GM19455 (cell line): ENCODE measurements around the gene ASCL3.
A peak's percentile ranks its signal among the peaks of the same experiment; 100 is the strongest.
"Not testable (repeated sequence)": the region's sequence is repeated elsewhere in the genome, so short reads cannot be mapped to it uniquely, and the experiment has no call there.

Experiments used
- ATAC-seq: cut with Tn5 transposase; IDR thresholded peaks from one replicate; pipeline ENCODE4 v1.9.1; 2021; ENCODE audit not compliant: unreplicated experiment

ASCL3 gene, protein sequence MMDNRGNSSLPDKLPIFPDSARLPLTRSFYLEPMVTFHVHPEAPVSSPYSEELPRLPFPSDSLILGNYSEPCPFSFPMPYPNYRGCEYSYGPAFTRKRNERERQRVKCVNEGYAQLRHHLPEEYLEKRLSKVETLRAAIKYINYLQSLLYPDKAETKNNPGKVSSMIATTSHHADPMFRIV

DNA sequence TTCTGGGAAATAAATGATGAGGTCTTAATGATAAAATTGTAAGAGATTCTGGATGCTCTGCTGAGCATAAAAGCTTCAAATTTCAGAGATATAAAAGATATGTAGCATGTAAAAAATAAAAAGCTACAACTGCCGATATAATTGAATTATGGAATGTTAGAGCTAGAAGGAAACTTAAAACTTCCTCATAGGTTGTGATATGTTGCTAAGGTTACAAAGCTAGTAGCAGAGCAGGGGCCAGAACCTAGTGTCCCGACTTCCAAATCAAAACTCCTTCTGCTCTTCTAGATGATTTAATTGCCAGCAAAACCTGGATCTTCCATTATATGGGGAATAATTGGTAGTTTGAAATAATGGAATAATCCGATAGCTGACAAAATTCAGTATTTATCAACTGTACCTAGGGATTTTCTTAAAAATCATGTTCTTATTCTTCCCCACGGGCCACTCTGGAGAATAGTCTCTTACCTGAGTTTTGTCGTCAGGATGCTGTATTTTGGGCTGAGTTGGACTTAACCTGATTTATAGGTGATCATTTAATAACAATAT, at the start of gene ASCL3:
Gene ASCL3 (minus strand): TSS at position 499 of the 549 bp plus-strand sequence. CDS start 4,855 bp downstream, outside the sequence.
- no peak for ATAC-seq

DNA sequence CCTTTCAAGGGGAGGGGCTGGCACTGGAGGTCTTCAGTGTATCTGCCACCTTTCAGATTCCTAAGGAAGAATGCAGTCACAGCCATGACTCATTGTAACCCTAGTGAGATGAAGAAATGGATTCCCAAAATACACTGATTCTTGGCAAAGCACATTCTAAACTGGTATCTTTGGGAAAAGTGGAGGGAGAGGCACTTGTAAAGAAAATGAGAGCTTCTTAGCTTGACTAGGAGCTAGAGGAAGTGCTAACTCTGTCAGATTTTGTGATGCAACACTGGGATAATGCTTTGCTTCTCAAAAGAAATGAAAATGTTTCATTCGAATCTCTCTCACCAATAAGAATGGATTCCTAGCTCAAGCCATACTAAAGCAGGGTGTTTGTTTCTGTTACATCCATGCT, 46.6 kb upstream of the ASCL3 start:
- ATAC-seq: no peak

DNA sequence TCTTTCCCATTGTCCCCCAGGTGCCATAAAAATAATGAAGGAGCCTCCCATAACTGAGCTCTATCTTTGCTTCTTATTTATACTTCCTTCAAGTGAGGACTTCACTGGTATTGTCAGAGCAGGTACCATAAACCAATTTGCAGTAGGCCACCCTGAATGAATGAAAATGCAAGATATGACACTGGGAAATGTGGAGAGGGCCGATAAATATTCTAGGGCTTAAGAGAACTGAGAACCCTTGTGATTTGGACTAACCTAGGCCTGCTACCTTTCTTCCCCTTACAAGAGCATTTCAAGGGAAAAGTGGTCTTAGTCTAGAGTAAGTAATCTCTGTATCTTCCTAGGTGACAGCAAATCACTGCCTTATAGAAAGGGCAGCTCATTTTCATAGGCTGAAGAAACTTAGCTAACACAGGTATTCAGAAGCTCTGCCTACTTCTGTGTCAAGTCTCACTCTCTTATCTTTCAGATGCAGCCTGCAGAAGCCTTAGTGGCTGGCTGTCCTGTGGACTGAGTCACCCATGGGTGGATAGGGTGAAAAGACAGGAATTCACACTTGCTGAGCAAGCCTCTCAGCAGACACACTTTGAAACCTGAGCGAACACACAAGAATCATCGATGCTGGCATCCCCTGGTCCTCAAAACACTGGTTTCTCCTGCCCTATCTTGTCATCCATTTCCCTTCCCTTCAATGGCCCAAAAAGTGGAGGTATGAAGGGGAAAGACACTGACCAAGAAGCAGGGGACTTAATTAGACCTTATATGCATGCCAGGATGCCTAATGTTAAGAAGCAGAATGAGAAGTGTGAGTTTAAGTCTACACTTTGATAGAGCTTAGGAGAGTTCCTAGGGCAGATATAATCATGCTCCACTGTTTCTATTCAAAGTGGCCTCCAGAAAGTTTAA, 45.8 kb upstream of the ASCL3 start:
- ATAC-seq: no peak

DNA sequence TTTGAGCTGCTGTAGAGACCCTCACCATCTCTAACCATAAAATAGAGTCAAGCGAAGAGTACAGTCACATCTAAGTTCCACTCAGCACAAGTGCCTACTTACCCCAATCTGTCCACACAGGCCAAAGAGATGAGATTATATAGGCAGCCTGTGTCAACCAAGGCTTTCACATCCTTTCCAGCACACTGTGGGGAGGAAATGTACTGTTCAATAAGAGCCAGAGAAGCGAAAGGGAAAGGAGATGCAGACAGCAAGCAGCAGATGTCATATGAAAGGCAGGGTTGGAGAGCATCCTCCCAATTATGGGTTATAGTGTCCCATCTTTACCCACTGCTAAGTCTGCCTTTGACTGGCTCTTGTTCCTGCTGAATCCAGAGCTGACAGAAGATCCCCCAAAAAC, 44.6 kb upstream of the ASCL3 start:
- ATAC-seq: no peak

DNA sequence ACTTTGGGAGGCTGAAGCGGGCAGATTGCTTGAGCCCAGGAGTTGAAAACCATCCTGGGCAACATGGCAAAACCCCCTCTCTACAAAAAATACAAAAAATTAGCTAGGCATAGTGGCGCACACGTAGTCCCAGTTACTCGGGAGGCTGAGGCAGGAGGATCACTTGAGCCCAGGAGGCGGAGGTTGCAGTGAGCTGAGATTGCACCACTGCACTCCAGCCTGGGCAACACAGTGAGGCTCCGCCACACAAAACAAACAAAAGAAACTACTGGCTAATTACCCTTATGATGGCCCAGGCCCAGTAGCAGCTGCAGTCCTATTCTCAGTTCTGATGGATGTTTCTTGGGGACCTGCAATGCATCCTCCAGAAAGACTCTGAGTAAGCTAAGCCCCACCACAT, 44.0 kb upstream of the ASCL3 start:
- ATAC-seq: not testable (repeated sequence)

DNA sequence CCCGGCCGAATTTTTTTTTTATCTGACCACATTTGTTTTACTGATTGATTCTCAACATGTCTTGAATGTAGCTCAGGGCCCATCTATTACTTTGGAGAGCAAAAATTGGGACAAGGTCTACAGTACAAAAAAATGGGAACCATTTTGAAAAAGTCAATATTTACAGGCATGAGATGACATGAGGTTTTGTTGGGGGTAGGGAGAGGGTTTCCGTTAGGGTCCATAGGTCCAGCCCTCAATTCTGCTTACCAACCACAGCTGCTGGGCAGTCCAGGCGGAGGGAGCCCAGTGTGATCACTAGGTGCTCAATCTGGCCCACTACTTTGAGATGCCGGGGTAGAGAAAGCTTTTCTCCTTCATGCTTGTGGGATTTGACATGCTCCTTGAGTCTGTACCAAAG, 42.6 kb upstream of the ASCL3 start:
- no peak for ATAC-seq

DNA sequence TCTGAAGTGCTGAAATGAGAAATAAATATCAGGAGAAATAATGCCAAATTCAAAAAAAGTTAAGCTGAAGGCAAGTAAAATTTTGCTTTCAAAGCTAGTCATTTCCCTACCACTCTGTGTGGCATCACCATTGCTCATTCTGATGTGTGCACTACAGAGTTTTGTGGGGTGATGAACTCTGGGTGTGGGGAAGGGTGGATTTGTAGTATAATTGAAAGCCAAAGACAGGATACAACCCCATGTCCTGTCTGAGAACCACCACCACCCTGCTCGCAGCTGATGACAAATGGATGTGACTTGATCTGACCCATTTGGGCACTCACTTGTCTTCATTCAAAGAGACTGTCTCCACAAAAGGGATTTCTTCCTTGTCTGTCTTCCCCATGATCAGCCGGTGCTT, 40.7 kb upstream of the ASCL3 start:
- no peak for ATAC-seq

DNA sequence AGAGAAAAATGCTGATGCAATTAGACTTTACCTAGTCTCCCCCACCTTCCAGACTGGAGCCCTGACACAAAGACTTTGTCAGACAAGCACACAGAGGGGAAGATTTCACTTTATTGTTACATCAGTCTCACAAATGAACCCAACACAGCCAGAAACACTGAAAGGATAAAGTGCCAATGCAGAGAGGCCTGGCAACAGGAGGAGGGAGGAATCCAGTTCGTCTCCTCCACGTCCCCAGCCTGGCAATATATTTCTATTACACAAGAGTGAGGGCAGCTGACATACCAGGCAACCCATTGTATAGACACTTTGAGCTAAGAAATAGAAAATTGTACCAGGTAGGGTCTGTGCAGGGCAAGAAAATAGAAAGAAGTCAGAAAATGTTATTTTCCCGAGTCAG, 37.7 kb upstream of the ASCL3 start:
- no peak for ATAC-seq

DNA sequence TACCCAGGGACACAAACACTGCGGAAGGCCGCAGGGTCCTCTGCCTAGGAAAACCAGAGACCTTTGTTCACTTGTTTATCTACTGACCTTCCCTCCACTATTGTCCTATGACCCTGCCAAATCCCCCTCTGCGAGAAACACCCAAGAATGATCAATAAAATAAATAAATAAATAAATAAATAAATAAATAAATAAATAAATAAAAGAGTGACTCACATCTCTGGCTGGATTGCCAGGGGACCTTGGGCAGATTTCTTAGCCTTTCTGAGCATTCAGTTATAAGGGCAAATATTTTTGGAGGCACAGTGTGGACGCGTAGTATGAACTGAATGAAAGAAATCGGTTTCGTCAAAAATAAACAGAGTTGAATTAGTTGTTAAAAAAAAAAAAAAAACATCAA, 36.5 kb upstream of the ASCL3 start:
- not testable (repeated sequence) for ATAC-seq

DNA sequence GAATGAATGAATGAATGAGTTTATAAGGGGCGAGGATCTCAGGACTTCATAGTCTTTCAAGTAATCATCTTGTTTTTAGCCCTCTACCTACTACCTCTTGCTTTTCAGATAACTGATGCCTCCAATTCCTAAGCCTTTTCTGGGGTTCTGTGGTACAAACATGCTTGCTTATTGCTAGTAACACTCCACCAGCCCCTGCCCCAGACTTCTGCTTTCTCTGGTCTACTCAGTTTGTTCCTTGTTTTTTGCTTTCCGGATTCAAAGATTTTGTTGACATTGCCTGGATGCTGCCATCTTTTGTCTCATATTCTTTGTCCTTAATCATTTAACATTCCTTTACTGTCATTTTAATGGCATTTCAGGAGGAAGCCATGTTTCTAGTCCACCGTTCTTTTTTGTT, 30.3 kb upstream of the ASCL3 start:
- ATAC-seq: no peak

DNA sequence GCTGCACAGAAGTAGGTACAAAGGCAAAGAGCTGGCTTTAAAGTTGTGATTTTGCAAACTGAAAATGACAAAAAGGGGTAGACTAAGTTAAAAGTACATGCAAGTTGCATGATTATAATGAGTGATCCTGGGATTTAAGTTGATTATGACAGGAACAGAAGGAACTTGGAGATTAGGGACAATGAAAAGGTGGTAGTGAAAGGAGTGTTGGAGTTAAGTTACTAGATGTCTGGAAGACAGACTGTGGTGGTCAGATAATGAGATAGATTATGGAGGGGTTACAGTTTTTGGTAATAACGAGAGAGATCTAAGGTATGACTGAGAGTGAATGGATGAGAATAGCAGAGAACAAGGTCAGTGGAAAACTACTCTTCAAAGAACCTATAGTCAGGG, 29.1 kb upstream of the ASCL3 start:
- ATAC-seq: no peak

DNA sequence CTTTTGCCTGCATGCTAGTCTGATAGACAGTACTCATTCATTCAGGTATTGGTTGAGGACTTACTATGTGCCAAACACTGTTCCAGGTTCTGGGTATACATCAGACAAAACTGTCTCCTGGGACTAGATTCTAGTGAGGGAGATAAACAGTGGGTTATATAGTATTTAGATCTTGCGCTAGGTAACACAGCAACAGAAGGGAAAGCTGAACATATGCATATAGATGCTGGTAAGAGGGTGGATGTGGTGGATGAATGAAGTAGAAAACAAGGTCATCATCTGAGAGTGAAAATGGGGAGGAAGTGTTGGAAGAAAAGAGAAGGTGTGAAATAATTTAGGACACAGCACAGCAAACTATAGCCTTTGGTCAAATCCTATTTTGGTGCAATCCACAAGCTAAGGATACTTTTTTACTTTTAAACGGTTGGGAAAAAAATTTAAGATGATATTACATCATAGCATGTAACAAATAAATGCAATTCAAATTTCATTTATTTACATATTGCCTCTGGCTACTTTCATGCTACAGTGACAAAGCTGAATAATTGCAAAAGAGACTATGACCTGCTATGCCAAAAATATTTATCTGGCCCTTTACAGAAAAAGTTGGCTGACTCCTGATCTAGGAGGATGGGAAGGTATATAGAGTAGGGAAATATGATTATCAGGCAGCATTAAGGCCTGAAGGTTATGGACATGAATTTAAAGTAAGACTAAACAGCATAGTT, 28.5 kb upstream of the ASCL3 start:
- ATAC-seq: no peak

DNA sequence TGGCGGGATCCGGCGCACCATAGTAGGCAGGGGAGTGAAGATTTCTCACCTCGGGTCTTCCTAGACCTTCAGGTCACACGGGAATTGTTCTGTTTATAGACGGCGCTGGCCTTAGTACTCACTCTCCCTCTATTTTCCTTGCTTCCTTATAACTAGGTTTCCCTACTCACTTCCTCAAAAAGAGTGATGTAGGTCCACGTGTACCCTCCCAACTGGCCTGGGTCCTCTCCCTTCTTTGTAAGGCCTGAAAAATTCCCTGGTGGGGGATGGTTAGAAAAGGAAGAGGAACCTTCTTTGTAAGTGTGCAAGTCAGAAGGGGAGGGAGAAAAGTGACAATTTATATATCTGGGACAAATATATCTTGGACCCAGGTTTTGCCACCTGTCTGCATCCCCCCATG, 24.4 kb upstream of the ASCL3 start:
- ATAC-seq: no peak

DNA sequence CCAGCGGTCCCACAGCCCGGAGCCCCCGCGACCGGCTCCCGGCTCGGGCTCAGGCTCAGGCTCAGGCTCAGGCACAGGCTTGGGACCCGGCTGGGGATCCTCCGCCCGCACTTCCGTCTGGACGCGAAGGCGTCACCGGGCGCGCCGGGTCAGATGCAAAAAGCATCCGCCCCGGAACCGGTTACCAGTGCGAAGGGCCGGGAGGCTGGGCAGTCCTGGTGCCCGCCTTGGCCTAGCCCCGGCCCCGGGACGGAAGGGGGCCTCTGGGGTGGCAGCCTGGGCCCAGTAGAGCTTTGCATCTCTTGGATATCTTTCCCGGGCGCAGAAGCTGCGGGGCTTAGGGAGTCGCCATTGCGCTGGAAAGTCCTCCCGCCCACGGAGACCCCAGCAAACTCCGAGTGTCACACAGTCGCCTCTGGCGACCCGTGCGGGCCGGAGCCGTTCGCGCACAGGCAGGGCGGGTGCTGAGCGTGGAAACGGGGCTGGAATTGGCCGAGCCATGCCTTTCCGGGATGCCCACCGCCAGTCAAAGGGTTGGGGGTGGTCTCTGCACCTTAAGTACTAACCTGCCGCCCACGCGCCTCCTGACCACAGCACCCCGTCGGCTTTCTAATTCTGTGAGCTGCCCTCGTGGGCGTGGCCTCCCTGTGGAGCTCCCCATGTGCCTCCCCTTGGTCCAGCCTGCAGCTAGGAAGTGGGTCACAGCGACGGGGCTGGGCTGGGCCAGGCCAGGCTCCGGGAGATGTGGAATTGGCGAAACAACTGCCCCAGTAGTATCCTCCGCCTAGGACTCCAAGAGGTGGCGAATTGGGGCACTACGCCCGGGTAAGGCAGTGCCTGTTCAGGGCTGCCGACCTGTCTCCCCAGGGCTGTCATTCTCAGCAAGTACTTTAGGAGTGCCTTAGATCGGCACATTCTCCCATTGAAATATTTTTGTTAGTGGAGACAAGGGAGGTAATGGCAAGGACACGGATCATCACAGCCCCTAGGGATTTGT, 21.8 kb upstream of the ASCL3 start, which contains the start of gene TMEM9B:
Gene TMEM9B (minus strand): TSS at position 119 of the 997 bp plus-strand sequence. CDS start 129 bp downstream, outside the sequence.
- peak; percentile 84 for ATAC-seq

DNA sequence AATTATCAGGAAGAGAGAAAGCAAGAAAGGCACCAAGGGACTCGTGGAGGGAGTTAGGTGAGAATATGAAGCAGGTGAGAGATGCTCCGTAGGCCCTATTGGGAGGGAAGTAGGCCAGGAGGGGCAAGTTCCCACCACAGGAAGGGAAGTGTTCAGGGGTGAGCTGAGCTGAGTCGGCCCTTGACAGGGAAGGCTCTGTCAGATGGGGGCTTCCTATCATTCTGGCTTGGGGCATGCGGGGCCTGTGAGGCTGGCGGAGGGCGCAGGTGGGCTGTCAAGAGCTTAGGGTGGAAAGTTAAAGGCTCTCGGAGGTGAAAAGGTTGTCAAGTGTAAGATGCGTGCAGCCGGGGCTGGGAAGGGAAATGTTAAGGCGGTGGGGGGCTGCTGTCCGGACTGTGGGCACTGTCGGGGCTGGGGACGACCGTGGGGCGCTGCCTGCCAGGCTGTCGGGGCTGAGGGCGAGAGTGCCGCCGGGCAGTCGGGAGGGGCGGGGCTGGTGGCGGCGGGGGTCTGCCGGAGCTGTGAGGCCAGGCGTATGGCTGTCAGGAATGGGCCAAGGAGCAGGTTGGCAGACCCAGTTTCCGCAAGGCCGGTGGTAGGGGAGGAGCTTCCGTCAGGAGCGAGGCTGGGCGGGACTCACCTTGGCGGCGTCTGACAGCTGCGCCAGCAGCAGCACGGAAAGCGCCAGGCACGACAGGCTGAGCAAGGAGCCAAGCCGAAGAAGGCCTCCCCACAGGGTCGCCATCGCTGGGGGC, 20.9 kb upstream of the ASCL3 start:
- peak; percentile 71 for ATAC-seq

DNA sequence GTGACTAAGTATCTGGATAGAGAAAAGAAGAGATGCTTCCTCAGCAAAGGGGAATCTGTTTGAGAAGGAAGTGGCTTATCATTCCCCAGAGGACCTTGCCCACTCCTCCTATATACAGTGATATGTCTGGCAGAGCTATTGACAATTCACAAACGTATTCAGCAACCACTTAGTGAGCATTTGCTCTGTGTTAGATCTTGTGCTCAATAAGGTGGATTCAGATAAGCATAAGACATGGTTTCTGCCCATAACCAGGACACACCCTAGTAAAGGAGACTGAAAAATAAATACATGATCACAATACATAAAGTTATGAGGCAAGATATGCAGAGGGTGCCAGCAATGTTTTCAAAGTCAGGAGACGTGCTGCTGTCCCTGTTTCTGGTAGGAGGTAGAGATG, 20.0 kb upstream of the ASCL3 start:
- no peak for ATAC-seq

DNA sequence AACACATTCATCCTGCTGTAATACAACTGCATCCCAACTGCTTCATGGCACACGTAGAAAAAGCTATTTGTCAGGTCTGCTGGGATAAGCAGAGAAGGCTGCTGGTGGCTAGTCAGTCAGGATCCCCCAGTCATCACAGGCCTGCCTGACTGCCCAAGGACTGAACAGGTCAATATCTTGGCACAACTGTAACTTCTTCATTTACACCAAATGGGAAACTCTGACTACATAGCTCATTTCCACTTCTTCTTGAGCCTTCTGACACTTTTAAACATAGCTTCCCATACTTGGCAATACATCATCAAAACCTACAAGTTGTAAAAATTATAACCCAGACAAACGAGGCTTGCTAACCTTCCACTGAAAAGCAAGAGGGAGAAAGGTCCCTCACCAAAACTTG, 18.6 kb upstream of the ASCL3 start:
- ATAC-seq: no peak

DNA sequence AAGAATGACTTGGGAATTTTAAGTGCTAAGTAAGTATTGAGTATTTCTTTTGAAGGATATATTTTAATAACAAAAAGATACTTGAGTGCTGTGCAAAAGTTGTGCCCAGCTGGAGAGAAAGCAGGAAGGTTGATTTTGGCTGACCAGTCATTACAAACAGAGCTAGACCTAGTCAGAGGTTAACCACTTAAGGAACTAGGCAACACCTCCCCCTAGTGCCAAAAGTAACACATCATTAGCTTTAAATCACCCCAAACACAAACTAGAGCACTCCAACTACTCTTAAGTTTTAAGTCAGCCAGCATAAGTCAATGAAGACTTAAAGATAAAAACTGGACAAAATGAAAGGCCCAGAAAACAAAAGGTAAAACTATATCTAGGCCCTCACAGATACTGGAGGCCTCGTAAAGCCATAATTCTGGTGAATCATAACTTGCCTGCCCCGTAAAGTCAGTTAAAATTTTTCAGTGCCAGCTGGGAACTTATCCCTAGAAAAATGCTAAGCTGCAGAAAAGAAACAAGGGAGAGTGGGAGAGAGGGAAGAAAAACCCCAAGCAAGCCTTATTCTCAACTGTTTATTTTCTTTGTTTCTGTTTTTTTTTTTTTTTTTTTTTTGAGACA, 16.8 kb upstream of the ASCL3 start:
- peak; percentile 38 for ATAC-seq

DNA sequence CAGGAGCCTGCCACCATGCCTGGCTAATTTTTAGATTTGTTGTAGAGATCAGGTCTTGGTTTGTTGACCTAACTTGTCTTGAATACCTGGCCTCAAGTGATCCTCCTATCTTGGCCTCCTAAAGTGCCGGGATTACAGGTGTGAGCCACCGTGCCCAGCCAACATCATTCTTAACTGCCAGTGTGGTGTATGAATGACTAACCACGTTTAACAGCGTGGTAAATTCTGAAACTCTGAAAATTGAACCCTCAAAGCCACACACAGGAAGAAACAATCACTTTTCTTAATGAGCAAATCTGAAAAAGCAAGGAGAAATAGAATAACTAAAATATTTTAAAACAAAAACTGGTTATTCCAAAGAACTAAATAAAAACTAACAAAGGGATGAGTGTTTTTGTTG, 14.0 kb upstream of the ASCL3 start:
- ATAC-seq: no peak
